Caco-2 (cell line): ENCODE measurements around the gene CACNA1A. TPM values are rescaled to one million over a fixed set of nuclear protein-coding genes. Genes with fewer than 3 reads are reported as not detected.

Experiments used
- BruUV-seq: library from RNA; stranded (reverse); fragments of 400-500 nt; replicated peaks from 2 replicates; lab custom pipeline; 2021; lab: Mats Ljungman, UMichigan
- CTCF ChIA-PET: fragments of 300-600 bp; sonication (Branson Sonifier 250); formaldehyde crosslinking; loops from one replicate; lab custom pipeline; 2022; ENCODE audit warnings: antibody characterized with exemption; lab: Charles Lee
- POLR2A ChIA-PET: fragments of 300-600 bp; sonication (Branson Sonifier 250); formaldehyde crosslinking; loops from one replicate; lab custom pipeline; 2022; ENCODE audit warnings: antibody characterized with exemption; lab: Charles Lee
- DNase-seq, 2 experiments: peaks; one replicate each; pipeline versions ENCODE4 v3.0.0 to v3.0.0-alpha.2; 2020 to 2022
- H3K27me3 ChIP-seq: replicated peaks from 2 replicates; pipeline ENCODE4 v1.6.0; 2011; ENCODE audit warnings: low read length; ENCODE audit not compliant: control insufficient read depth, insufficient read depth
- H3K36me3 ChIP-seq: 2 replicates; pipeline ENCODE4 v1.5.1; 2011; ENCODE audit warnings: low read length; ENCODE audit not compliant: control insufficient read depth, insufficient read depth
- H3K4me1 ChIP-seq: fragments of 250-450 bp; sonication (Bioruptor Pico); 2 replicates; pipeline ENCODE4 v1.5.1; 2020; ENCODE audit warnings: mild to moderate bottlenecking
- H3K4me3 ChIP-seq: 2 replicates; pipeline ENCODE4 v1.5.1; 2011; ENCODE audit warnings: low read depth, mild to moderate bottlenecking, control low read depth, low read length
- H3K9me3 ChIP-seq: fragments of 250-450 bp; sonication (Bioruptor Pico); 2 replicates; pipeline ENCODE4 v1.5.1; 2020; ENCODE audit warnings: mild to moderate bottlenecking, moderate library complexity
- H3K27ac Mint-ChIP-seq: one replicate; pipeline ENCODE4 v1.8.0; 2022; ENCODE audit warnings: mixed read lengths; ENCODE audit not compliant: unreplicated experiment
- H3K27me3 Mint-ChIP-seq: one replicate; pipeline ENCODE4 v1.8.0; 2022; ENCODE audit warnings: mixed read lengths; ENCODE audit not compliant: insufficient read depth, unreplicated experiment
- H3K36me3 Mint-ChIP-seq: one replicate; pipeline ENCODE4 v1.8.0; 2022; ENCODE audit warnings: mild to moderate bottlenecking, mixed read lengths; ENCODE audit not compliant: insufficient read depth, unreplicated experiment
- H3K4me1 Mint-ChIP-seq: one replicate; pipeline ENCODE4 v1.8.0; 2022; ENCODE audit warnings: low read depth, mixed read lengths; ENCODE audit not compliant: unreplicated experiment
- H3K4me3 Mint-ChIP-seq: one replicate; pipeline ENCODE4 v1.8.0; 2022; ENCODE audit warnings: mild to moderate bottlenecking, moderate library complexity, mixed read lengths; ENCODE audit not compliant: unreplicated experiment
- H3K9me3 Mint-ChIP-seq: one replicate; pipeline ENCODE4 v1.8.0; 2022; ENCODE audit warnings: mixed read lengths; ENCODE audit not compliant: unreplicated experiment
- intact Hi-C: fragments of 100-400 bp; cut with micrococcal nuclease; formaldehyde crosslinking; loops from one replicate; pipeline ENCODE4 v1.10.0; 2022; ENCODE audit not compliant: unreplicated experiment
- total RNA-seq: library from RNA; stranded (reverse); gene quantifications from 2 replicates; pipeline ENCODE4 v1.2.3, GENCODE V29; 2022
- TF ChIP-seq, protein P1 (sequence below), 2 experiments: fragments of 200-600 bp in 1 of 2; IDR thresholded peaks; 1 replicate in 1 of 2; 2 replicates in 1 of 2; pipeline versions ENCODE4 v1.5.1 to v1.8.0; 2011 to 2022; ENCODE audit warnings: antibody characterized with exemption in 1 of 2, control low read depth in 1 of 2, inconsistent platforms in 1 of 2, low read depth in 1 of 2, low read length in 1 of 2, mild to moderate bottlenecking in 1 of 2, moderate library complexity in 1 of 2; ENCODE audit not compliant: insufficient read depth in 1 of 2, severe bottlenecking in 1 of 2, unreplicated experiment in 1 of 2

CACNA1A gene
- total RNA-seq, 1 experiment from 2014 or later = not detected

DNA sequence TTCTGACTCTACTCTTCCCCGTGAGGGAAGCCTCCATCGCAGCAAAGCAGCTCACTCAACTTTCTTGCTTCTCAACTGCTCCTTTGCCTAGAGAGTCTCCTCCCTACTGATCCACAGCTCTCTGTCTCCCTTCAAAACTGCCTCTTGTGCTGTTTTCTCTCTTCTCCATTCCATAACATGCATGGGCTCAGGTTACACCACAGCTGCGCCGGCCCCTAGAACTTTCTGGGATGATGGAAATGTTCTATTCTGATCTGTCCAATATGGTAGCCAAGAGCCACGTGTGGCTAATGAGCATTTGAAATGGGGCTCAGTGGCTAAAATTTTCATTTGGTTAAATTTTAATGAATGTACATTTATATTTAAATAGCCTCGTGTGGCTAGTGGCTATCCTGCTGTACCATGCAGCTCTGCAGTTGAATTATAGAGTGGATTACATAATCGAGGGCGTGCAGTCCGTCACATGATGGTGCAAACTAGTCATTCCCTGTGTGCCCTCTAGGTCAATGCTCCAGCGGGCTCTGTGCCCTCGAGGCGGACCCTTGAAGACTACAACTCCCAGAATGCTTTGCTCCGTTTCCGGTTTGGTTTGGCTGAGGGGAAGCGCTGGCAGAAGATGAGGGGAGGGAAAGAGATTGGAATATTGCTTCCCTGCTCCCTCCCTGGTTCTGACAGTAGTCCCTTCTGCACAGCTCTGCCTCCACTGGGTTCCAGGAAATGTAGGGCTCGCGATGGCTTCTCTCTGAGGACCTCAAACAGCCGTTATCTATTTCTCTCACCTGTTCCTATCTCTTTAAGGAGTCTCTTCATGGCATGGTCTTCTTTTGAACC is 109.8 kb downstream of the CACNA1A start:
- peaks cover 12% of the 10 kb centered on the region for H3K27me3 Mint-ChIP-seq
- POLR2A ChIA-PET = no interaction called here

DNA sequence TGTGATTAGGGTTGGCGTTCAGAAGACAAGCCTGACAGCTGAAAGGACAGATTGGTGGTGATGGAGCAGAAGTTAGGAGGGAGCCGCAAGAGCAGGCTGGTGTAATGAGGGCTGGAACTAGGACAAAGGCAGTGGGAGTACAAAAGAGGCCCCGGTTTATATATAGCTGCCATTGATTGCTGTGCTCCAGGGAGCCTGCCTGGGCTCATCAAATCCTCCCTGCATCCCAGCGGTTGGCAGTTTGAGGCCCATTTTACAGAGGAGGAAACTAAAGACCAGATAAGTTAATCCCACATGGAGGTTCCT is 123.7 kb downstream of the CACNA1A start:
- intact Hi-C loops = no loop called here
- no TSS peak for BruUV-seq
- TF ChIP-seq, protein P1, sequence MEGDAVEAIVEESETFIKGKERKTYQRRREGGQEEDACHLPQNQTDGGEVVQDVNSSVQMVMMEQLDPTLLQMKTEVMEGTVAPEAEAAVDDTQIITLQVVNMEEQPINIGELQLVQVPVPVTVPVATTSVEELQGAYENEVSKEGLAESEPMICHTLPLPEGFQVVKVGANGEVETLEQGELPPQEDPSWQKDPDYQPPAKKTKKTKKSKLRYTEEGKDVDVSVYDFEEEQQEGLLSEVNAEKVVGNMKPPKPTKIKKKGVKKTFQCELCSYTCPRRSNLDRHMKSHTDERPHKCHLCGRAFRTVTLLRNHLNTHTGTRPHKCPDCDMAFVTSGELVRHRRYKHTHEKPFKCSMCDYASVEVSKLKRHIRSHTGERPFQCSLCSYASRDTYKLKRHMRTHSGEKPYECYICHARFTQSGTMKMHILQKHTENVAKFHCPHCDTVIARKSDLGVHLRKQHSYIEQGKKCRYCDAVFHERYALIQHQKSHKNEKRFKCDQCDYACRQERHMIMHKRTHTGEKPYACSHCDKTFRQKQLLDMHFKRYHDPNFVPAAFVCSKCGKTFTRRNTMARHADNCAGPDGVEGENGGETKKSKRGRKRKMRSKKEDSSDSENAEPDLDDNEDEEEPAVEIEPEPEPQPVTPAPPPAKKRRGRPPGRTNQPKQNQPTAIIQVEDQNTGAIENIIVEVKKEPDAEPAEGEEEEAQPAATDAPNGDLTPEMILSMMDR (IDR thresholded peaks at IDR 0.05; ENCODE audit: insufficient read depth in 1 of 2, low read depth in 1 of 2, low read length in 1 of 2, severe bottlenecking in 1 of 2, unreplicated experiment in 1 of 2) = no peak
- no peaks in the 10 kb centered on the region for H3K9me3 Mint-ChIP-seq
- ChIA-PET POLR2A (no interaction called here), CTCF (no interaction called here)
- H3K4me1 Mint-ChIP-seq = no peaks in the 10 kb centered on the region
- no peaks in the 10 kb centered on the region for H3K9me3 ChIP-seq
- no peak overlapping the region for H3K27ac Mint-ChIP-seq
- H3K4me3 Mint-ChIP-seq = no peak overlapping the region
- H3K4me1 ChIP-seq = no peaks in the 10 kb centered on the region
- no peak for DNase-seq
- peaks cover 3% of the 10 kb centered on the region for H3K27me3 Mint-ChIP-seq
- H3K4me3 ChIP-seq = no peak overlapping the region
- H3K36me3 ChIP-seq = no peaks in the 10 kb centered on the region
- H3K27me3 ChIP-seq = no peaks in the 10 kb centered on the region
- H3K36me3 Mint-ChIP-seq = no peaks in the 10 kb centered on the region

More for the DNA sequence above, 109.8 kb downstream of the CACNA1A start:
- no peak overlapping the region for H3K4me3 Mint-ChIP-seq
- CTCF ChIA-PET = interaction anchor here (0.6 kb wide), 1 partner anchor 33 kb away, joined by 6 read pairs; no protein-coding TSS in a partner anchor
- Histone ChIP-seq H3K36me3 (no peaks in the 10 kb centered on the region), H3K27me3 (no peaks in the 10 kb centered on the region), H3K9me3 (no peaks in the 10 kb centered on the region), H3K4me1 (no peaks in the 10 kb centered on the region), H3K4me3 (no peak overlapping the region)
- TF ChIP-seq, protein P1 (IDR thresholded peaks at IDR 0.05; ENCODE audit: insufficient read depth in 1 of 2, low read depth in 1 of 2, low read length in 1 of 2, severe bottlenecking in 1 of 2, unreplicated experiment in 1 of 2) = no peak
- DNase-seq = peak; percentile 32 to 48
- no peaks in the 10 kb centered on the region for H3K4me1 Mint-ChIP-seq
- H3K9me3 Mint-ChIP-seq = peaks cover 2% of the 10 kb centered on the region
- no peaks in the 10 kb centered on the region for H3K36me3 Mint-ChIP-seq
- no TSS peak for BruUV-seq
- H3K27ac Mint-ChIP-seq = no peak overlapping the region
- intact Hi-C loops = no loop called here

- Mint-ChIP-seq H3K27ac (no peak overlapping the region), H3K4me3 (no peak overlapping the region), H3K9me3 (no peaks in the 10 kb centered on the region), H3K36me3 (no peaks in the 10 kb centered on the region), H3K4me1 (no peaks in the 10 kb centered on the region), H3K27me3 (peaks cover 3% of the 10 kb centered on the region)
- intact Hi-C loops = no loop called here
- H3K36me3 ChIP-seq = no peaks in the 10 kb centered on the region
- no peak for DNase-seq
- POLR2A ChIA-PET = no interaction called here
- CTCF ChIA-PET = no interaction called here
- H3K4me1 ChIP-seq = no peaks in the 10 kb centered on the region
- no peaks in the 10 kb centered on the region for H3K27me3 ChIP-seq
- TF ChIP-seq, protein P1 (IDR thresholded peaks at IDR 0.05; ENCODE audit: insufficient read depth in 1 of 2, low read depth in 1 of 2, low read length in 1 of 2, severe bottlenecking in 1 of 2, unreplicated experiment in 1 of 2) = no peak
- no peak overlapping the region for H3K4me3 ChIP-seq
- no peaks in the 10 kb centered on the region for H3K9me3 ChIP-seq
- no TSS peak for BruUV-seq
Observed at GRCh38 chr19:13381827-13382632, 124.2 kb downstream of the CACNA1A start.
